Heart left ventricle (tissue), 13 donors: ENCODE data around the gene SGK1.
"Not testable (repeated sequence)": the region's sequence is repeated elsewhere in the genome, so short reads cannot be mapped to it uniquely, and the experiment has no call there.

ENCODE experiments used
- POLR2A ChIP-seq, 2 donors: fragments of 450-650 bp; IDR thresholded peaks; one replicate each; pipeline ENCODE4 v1.6.1; 2017; ENCODE audit warnings: antibody characterized with exemption in 2 of 2, mild to moderate bottlenecking in 2 of 2, moderate library complexity in 2 of 2
- TF ChIP-seq, protein P1 (sequence below), 12 donors: fragments of 200-600 bp; sonication (generic) in 4 of 12; IDR thresholded peaks; one replicate each; pipeline versions ENCODE4 v1.5.0 to v1.8.0; 2018 to 2022; ENCODE audit warnings: antibody characterized with exemption in 12 of 12, mild to moderate bottlenecking in 5 of 12
- donor health status: ischemic (EF 13 %, LVEDD 7.1; RV severe dilation, severe dysfunction).
- donor health status: DM: no; HTN: yes; CAD: no.
- donor health status: DM: no; HTN: no; CAD: no.
- donor health status: ischemic (EF 25% LVEDD 6.9; RV normal size, moderate dysfunction).
- donor health status: ischemic (EF 25% LVEDD 5.7; RV mildly dilated, moderate dysfunction).
- donor health status: ischemic (EF 35%, LVEDD 5.7; RV mildly dilated, moderate dysfunction).
- donor health status: nonischemic (EF 11% LVEDD 7.7; RV severe dilation, severe dysfunction).
- donor health status: DM: yes; HTN: yes; CAD: no.
- donor health status: PGD.
- donor health status: ischemic (EF 29% LVEDD 5.4; RV normal size, mild dysfunction).
- donor health status: nonischemic (EF 23%, LVEDD 6.1; RV moderate dilation, normal function).

DNA sequence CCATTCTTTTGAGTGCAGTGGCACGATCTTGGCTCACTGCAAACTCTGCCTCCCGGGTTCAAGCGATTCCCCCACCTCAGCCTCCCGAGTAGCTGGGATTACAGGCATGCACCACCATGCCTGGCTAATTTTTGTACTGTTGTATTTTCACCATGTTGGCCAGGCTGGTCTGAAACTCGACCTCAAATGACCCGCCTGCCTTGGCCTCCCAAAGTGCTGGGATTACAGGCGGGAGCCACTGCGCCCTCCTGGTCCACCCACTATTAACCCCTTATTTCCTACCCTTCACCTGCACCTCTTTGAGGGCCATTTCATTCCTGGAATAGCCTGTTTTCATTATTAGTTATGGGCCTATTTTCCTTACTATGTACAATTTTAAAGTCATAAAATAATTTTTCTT, 125.3 kb downstream of the SGK1 start:
- TF ChIP-seq, protein P1, sequence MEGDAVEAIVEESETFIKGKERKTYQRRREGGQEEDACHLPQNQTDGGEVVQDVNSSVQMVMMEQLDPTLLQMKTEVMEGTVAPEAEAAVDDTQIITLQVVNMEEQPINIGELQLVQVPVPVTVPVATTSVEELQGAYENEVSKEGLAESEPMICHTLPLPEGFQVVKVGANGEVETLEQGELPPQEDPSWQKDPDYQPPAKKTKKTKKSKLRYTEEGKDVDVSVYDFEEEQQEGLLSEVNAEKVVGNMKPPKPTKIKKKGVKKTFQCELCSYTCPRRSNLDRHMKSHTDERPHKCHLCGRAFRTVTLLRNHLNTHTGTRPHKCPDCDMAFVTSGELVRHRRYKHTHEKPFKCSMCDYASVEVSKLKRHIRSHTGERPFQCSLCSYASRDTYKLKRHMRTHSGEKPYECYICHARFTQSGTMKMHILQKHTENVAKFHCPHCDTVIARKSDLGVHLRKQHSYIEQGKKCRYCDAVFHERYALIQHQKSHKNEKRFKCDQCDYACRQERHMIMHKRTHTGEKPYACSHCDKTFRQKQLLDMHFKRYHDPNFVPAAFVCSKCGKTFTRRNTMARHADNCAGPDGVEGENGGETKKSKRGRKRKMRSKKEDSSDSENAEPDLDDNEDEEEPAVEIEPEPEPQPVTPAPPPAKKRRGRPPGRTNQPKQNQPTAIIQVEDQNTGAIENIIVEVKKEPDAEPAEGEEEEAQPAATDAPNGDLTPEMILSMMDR (IDR thresholded peaks at IDR 0.05) = not testable (repeated sequence)
- not testable (repeated sequence) for TF ChIP-seq POLR2A (IDR thresholded peaks at IDR 0.05)
